ENCODE results near the gene C3orf33. TPM values are rescaled to one million over a fixed set of nuclear protein-coding genes. Genes with fewer than 3 reads are reported as not detected.

The C3orf33 gene
- total and polyA plus RNA-seq, 2 experiments from 2014 or later: 3.5 to 4.7 TPM

DNA sequence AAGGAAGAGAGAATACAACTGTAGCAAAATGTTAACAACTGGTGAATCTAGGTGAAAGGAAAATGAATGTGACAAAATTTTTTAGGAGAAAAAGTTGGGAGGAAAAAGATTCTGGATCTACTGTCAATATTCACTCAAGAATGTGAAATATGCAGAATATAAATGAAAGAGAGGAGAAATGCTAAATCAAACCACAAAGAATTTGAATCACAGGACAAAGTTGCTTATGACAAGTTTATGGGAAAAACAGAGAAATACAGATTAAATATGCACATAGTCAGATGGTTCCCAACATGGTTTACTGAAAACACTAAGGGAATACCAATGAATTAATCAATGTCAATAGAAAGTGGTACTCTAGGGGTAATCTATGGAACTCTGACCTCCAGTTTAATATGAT lies 27.6 kb downstream of the C3orf33 start:
- H3K4me3 Mint-ChIP-seq: no peak overlapping the region
- TF ChIP-seq, protein P1, sequence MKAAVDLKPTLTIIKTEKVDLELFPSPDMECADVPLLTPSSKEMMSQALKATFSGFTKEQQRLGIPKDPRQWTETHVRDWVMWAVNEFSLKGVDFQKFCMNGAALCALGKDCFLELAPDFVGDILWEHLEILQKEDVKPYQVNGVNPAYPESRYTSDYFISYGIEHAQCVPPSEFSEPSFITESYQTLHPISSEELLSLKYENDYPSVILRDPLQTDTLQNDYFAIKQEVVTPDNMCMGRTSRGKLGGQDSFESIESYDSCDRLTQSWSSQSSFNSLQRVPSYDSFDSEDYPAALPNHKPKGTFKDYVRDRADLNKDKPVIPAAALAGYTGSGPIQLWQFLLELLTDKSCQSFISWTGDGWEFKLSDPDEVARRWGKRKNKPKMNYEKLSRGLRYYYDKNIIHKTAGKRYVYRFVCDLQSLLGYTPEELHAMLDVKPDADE (IDR thresholded peaks at IDR 0.05): no peak
- TF ChIP-seq ZNF331 (CRISPR knock-in tag; IDR thresholded peaks at IDR 0.05; ENCODE audit: low read depth) (no peak), EZH2 (IDR thresholded peaks at IDR 0.05; ENCODE audit: low read depth, unreplicated experiment) (no peak), NANOG (IDR thresholded peaks at IDR 0.05; ENCODE audit: borderline replicate concordance) (no peak), EZH2phosphoT487 (IDR thresholded peaks at IDR 0.05; ENCODE audit: unreplicated experiment) (no peak), JUNB (IDR thresholded peaks at IDR 0.05; ENCODE audit: unreplicated experiment) (no peak), POLR2AphosphoS5 (IDR thresholded peaks at IDR 0.05; ENCODE audit: low read depth) (no peak), CREB1 (CRISPR knock-in tag; IDR thresholded peaks at IDR 0.05; ENCODE audit: low read depth) (no peak), STAT1 (IDR thresholded peaks at IDR 0.05; ENCODE audit: unreplicated experiment) (no peak), ZNF114 (CRISPR knock-in tag; IDR thresholded peaks at IDR 0.05) (no peak)
- TF ChIP-seq, protein P2, sequence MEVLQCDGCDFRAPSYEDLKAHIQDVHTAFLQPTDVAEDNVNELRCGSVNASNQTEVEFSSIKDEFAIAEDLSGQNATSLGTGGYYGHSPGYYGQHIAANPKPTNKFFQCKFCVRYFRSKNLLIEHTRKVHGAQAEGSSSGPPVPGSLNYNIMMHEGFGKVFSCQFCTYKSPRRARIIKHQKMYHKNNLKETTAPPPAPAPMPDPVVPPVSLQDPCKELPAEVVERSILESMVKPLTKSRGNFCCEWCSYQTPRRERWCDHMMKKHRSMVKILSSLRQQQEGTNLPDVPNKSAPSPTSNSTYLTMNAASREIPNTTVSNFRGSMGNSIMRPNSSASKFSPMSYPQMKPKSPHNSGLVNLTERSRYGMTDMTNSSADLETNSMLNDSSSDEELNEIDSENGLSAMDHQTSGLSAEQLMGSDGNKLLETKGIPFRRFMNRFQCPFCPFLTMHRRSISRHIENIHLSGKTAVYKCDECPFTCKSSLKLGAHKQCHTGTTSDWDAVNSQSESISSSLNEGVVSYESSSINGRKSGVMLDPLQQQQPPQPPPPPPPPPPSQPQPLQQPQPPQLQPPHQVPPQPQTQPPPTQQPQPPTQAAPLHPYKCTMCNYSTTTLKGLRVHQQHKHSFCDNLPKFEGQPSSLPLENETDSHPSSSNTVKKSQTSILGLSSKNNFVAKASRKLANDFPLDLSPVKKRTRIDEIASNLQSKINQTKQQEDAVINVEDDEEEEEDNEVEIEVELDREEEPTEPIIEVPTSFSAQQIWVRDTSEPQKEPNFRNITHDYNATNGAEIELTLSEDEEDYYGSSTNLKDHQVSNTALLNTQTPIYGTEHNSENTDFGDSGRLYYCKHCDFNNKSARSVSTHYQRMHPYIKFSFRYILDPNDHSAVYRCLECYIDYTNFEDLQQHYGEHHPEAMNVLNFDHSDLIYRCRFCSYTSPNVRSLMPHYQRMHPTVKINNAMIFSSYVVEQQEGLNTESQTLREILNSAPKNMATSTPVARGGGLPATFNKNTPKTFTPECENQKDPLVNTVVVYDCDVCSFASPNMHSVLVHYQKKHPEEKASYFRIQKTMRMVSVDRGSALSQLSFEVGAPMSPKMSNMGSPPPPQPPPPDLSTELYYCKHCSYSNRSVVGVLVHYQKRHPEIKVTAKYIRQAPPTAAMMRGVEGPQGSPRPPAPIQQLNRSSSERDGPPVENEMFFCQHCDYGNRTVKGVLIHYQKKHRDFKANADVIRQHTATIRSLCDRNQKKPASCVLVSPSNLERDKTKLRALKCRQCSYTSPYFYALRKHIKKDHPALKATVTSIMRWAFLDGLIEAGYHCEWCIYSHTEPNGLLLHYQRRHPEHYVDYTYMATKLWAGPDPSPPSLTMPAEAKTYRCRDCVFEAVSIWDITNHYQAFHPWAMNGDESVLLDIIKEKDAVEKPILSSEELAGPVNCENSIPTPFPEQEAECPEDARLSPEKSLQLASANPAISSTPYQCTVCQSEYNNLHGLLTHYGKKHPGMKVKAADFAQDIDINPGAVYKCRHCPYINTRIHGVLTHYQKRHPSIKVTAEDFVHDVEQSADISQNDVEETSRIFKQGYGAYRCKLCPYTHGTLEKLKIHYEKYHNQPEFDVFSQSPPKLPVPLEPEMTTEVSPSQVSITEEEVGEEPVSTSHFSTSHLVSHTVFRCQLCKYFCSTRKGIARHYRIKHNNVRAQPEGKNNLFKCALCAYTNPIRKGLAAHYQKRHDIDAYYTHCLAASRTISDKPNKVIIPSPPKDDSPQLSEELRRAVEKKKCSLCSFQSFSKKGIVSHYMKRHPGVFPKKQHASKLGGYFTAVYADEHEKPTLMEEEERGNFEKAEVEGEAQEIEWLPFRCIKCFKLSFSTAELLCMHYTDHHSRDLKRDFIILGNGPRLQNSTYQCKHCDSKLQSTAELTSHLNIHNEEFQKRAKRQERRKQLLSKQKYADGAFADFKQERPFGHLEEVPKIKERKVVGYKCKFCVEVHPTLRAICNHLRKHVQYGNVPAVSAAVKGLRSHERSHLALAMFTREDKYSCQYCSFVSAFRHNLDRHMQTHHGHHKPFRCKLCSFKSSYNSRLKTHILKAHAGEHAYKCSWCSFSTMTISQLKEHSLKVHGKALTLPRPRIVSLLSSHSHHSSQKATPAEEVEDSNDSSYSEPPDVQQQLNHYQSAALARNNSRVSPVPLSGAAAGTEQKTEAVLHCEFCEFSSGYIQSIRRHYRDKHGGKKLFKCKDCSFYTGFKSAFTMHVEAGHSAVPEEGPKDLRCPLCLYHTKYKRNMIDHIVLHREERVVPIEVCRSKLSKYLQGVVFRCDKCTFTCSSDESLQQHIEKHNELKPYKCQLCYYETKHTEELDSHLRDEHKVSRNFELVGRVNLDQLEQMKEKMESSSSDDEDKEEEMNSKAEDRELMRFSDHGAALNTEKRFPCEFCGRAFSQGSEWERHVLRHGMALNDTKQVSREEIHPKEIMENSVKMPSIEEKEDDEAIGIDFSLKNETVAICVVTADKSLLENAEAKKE (CRISPR knock-in tag; IDR thresholded peaks at IDR 0.05): no peak
- TF ChIP-seq, protein P3, sequence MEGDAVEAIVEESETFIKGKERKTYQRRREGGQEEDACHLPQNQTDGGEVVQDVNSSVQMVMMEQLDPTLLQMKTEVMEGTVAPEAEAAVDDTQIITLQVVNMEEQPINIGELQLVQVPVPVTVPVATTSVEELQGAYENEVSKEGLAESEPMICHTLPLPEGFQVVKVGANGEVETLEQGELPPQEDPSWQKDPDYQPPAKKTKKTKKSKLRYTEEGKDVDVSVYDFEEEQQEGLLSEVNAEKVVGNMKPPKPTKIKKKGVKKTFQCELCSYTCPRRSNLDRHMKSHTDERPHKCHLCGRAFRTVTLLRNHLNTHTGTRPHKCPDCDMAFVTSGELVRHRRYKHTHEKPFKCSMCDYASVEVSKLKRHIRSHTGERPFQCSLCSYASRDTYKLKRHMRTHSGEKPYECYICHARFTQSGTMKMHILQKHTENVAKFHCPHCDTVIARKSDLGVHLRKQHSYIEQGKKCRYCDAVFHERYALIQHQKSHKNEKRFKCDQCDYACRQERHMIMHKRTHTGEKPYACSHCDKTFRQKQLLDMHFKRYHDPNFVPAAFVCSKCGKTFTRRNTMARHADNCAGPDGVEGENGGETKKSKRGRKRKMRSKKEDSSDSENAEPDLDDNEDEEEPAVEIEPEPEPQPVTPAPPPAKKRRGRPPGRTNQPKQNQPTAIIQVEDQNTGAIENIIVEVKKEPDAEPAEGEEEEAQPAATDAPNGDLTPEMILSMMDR (conservative IDR thresholded peaks at IDR 0.05; ENCODE audit: low read depth in 2 of 2): no peak
- TF ChIP-seq, protein P4, sequence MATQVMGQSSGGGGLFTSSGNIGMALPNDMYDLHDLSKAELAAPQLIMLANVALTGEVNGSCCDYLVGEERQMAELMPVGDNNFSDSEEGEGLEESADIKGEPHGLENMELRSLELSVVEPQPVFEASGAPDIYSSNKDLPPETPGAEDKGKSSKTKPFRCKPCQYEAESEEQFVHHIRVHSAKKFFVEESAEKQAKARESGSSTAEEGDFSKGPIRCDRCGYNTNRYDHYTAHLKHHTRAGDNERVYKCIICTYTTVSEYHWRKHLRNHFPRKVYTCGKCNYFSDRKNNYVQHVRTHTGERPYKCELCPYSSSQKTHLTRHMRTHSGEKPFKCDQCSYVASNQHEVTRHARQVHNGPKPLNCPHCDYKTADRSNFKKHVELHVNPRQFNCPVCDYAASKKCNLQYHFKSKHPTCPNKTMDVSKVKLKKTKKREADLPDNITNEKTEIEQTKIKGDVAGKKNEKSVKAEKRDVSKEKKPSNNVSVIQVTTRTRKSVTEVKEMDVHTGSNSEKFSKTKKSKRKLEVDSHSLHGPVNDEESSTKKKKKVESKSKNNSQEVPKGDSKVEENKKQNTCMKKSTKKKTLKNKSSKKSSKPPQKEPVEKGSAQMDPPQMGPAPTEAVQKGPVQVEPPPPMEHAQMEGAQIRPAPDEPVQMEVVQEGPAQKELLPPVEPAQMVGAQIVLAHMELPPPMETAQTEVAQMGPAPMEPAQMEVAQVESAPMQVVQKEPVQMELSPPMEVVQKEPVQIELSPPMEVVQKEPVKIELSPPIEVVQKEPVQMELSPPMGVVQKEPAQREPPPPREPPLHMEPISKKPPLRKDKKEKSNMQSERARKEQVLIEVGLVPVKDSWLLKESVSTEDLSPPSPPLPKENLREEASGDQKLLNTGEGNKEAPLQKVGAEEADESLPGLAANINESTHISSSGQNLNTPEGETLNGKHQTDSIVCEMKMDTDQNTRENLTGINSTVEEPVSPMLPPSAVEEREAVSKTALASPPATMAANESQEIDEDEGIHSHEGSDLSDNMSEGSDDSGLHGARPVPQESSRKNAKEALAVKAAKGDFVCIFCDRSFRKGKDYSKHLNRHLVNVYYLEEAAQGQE (IDR thresholded peaks at IDR 0.05; ENCODE audit: unreplicated experiment): no peak
- H3K27me3 ChIP-seq (ENCODE audit: insufficient read depth): no peaks in the 10 kb centered on the region
- no peaks in the 10 kb centered on the region for H3K27me3 Mint-ChIP-seq (ENCODE audit: insufficient read depth, low read depth, poor library complexity)
- no peak overlapping the region for H3K4me2 ChIP-seq
- no peak overlapping the region for H3K4me3 ChIP-seq
- H2AFZ ChIP-seq: no peak overlapping the region
- no peak overlapping the region for H3K27ac Mint-ChIP-seq
- H3K4me1 Mint-ChIP-seq: peaks cover 5% of the 10 kb centered on the region; the same call in 2 of the 3 replicates
- no peaks in the 10 kb centered on the region for H3K9me2 ChIP-seq (ENCODE audit: insufficient read depth)
- H3K79me2 ChIP-seq (replicated peaks; ENCODE audit: insufficient read depth): no peaks in the 10 kb centered on the region
- DNase-seq (ENCODE audit: low spot score): no peak
- peaks cover 18% of the 10 kb centered on the region for H3K36me3 Mint-ChIP-seq (ENCODE audit: low read depth)
- no peak overlapping the region for H3K27ac ChIP-seq (ENCODE audit: low read depth)
- H3K36me3 ChIP-seq (ENCODE audit: insufficient read depth): no peaks in the 10 kb centered on the region
- H4K20me1 ChIP-seq (replicated peaks; ENCODE audit: insufficient read depth): no peaks in the 10 kb centered on the region
- no peak for ATAC-seq
- H3K4me1 ChIP-seq (ENCODE audit: insufficient read depth): no peaks in the 10 kb centered on the region
- no peaks in the 10 kb centered on the region for H3F3A ChIP-seq (replicated peaks; ENCODE audit: low read depth)
- H3K9me3 Mint-ChIP-seq: peaks cover 5% of the 10 kb centered on the region

Measured in GM23338 (cell line).